Measurements from ENCODE around the gene RNF39. TPM values are rescaled to one million over a fixed set of nuclear protein-coding genes. Genes with fewer than 3 reads are reported as not detected.

Gene RNF39
- total and polyA plus RNA-seq, 2 of the 13 experiments (the other 11 are each of a cell fraction or from before 2014, with no cell fraction given), result 0.13 to 1.8 TPM

- TF ChIP-seq TFDP2 (CRISPR knock-in tag; IDR thresholded peaks at IDR 0.05), result peak; percentile 88
- TF ChIP-seq ZBTB44 (CRISPR knock-in tag; IDR thresholded peaks at IDR 0.05), result 0 out of 2 replicates have a peak, but pooled peaks have one; percentile 54
- no peak for TF ChIP-seq ZNF773 (CRISPR knock-in tag; IDR thresholded peaks at IDR 0.05; ENCODE audit: borderline replicate concordance)
- TF ChIP-seq CREBL2 (CRISPR knock-in tag; IDR thresholded peaks at IDR 0.05; ENCODE audit: borderline replicate concordance), result no peak
- TF ChIP-seq MIER2 (CRISPR knock-in tag; IDR thresholded peaks at IDR 0.05), result peak; percentile 78; the same call in 1 of the 2 replicates
- TF ChIP-seq PTBP1 (IDR thresholded peaks at IDR 0.05; ENCODE audit: low read depth, low read length, poor library complexity, severe bottlenecking), result no peak
- peak; percentile 98 for TF ChIP-seq SMAD3 (CRISPR knock-in tag; IDR thresholded peaks at IDR 0.05)
- no peak for TF ChIP-seq TAF15 (IDR thresholded peaks at IDR 0.05; ENCODE audit: low read depth, low read length, poor library complexity, severe bottlenecking)
- TF ChIP-seq JUNB (CRISPR knock-in tag; IDR thresholded peaks at IDR 0.05; ENCODE audit: borderline replicate concordance), result no peak
- TF ChIP-seq ZNF275 (CRISPR knock-in tag; IDR thresholded peaks at IDR 0.05; ENCODE audit: borderline replicate concordance), result peak; percentile 78; the same call in 1 of the 2 replicates
- TF ChIP-seq ZNF800 (CRISPR knock-in tag; IDR thresholded peaks at IDR 0.05), result peak; percentile 97
- TF ChIP-seq CBX5 (CRISPR knock-in tag; IDR thresholded peaks at IDR 0.05; ENCODE audit: borderline replicate concordance), result peak; percentile 97
Measured at GRCh38 chr6:30061092-30061857, 14.3 kb downstream of the RNF39 start, which contains the start of gene POLR1H (continued).

Data from HepG2 (cell line).